GM12873 (cell line): ENCODE measurements around the gene RAD51B.

ENCODE experiments used
- TF ChIP-seq, protein P1 (sequence below): IDR thresholded peaks from 2 replicates; pipeline ENCODE4 v1.5.1; 2012; ENCODE audit warnings: low read depth, mild to moderate bottlenecking, moderate library complexity, low read length, control low read depth; ENCODE audit not compliant: insufficient read depth; ENCODE audit errors: missing control alignments

RAD51B gene

DNA sequence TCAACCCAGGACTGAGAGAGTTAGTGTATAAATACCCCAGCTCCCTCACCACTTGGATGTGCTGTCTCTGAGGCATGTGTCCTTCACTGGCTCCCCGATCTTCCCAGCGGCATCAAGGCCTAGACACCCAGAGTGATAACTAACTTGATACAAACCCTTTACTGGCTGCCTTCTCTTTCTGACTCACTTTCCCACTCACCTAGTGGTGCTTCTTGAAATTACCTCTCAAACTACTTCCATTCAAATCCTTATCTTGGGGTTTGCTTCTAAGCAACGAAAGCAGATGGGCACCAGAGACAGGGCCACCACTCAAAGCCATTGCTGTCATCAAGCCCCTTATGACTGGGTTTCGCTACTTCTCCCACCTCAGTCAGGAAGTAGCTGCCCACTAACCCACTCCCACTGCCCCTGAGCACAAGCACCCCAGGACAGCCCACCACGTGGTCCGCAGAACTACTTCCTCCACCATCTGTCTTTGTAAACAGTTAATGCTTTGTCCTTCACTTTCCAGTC is 956.1 kb downstream of the RAD51B start:
- TF ChIP-seq, protein P1, sequence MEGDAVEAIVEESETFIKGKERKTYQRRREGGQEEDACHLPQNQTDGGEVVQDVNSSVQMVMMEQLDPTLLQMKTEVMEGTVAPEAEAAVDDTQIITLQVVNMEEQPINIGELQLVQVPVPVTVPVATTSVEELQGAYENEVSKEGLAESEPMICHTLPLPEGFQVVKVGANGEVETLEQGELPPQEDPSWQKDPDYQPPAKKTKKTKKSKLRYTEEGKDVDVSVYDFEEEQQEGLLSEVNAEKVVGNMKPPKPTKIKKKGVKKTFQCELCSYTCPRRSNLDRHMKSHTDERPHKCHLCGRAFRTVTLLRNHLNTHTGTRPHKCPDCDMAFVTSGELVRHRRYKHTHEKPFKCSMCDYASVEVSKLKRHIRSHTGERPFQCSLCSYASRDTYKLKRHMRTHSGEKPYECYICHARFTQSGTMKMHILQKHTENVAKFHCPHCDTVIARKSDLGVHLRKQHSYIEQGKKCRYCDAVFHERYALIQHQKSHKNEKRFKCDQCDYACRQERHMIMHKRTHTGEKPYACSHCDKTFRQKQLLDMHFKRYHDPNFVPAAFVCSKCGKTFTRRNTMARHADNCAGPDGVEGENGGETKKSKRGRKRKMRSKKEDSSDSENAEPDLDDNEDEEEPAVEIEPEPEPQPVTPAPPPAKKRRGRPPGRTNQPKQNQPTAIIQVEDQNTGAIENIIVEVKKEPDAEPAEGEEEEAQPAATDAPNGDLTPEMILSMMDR = peak; percentile 53

DNA sequence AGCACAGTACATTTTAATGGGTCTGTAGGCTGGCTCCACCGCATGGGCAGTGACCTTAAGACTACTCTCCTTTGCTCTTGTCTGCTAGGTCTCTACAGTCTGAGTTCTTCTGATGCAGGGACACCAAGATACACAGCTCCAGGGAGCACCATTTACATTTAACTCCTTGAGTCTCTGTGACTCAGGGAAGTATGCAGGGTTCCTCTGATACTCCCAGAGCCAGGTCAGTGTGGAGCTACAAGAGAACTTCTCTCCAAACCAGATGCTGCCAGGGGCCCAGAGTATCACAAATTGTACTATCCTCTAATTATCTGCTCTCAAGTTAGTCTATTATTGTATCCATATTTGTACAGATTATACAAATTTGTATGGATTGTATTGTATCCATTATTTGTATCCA is 958.1 kb downstream of the RAD51B start:
- TF ChIP-seq, protein P1 = no peak
